Tibial nerve (tissue), 4 donors: Measurements from ENCODE around the gene TWF1. TPM values are rescaled to one million over a fixed set of nuclear protein-coding genes. Genes with fewer than 3 reads are reported as not detected.

Experiments
- DNase-seq, 2 donors: peaks; one replicate each; pipeline ENCODE4 v3.0.0-alpha.2; 2019; ENCODE audit warnings: low spot score in 2 of 2
- H3K27ac ChIP-seq, 4 donors: fragments of 200-600 bp; sonication (generic) in 3 of 4; one replicate each; pipeline ENCODE4 v1.5.1; 2017 to 2019; ENCODE audit warnings: mild to moderate bottlenecking in 1 of 4
- H3K27me3 ChIP-seq, 2 donors: fragments of 200-600 bp; sonication (generic) in 1 of 2; one replicate each; pipeline versions ENCODE4 v1.5.1 to v1.6.0; 2017 to 2019
- H3K36me3 ChIP-seq, 3 donors: fragments of 200-600 bp; sonication (generic); one replicate each; pipeline ENCODE4 v1.5.1; 2018 to 2019
- H3K4me1 ChIP-seq, 4 donors: fragments of 200-600 bp; sonication (generic) in 3 of 4; one replicate each; pipeline ENCODE4 v1.5.1; 2017 to 2019
- H3K4me3 ChIP-seq, 4 donors: fragments of 200-600 bp; sonication (generic) in 3 of 4; one replicate each; pipeline ENCODE4 v1.5.1; 2017 to 2019; ENCODE audit warnings: mild to moderate bottlenecking in 1 of 4, moderate library complexity in 1 of 4
- H3K9me3 ChIP-seq, 4 donors: fragments of 200-600 bp; sonication (generic) in 3 of 4; one replicate each; pipeline ENCODE4 v1.5.1; 2017 to 2019
- CTCF ChIP-seq, 5 experiments: fragments of 200-600 bp in 3 of 5; fragments of 450-650 bp in 2 of 5; sonication (generic) in 3 of 5; IDR thresholded peaks; one replicate each; pipeline ENCODE4 v1.5.1; 2016 to 2019; ENCODE audit warnings: antibody characterized with exemption in 5 of 5, mild to moderate bottlenecking in 3 of 5, moderate library complexity in 2 of 5
- EP300 ChIP-seq, 2 donors: sonication (generic); formaldehyde crosslinking; IDR thresholded peaks; one replicate each; pipeline ENCODE4 v1.6.1; 2017; ENCODE audit warnings: antibody characterized with exemption in 2 of 2, mild to moderate bottlenecking in 1 of 2
- POLR2A ChIP-seq, 2 donors: fragments of 450-650 bp; IDR thresholded peaks; one replicate each; pipeline ENCODE4 v1.6.1; 2017; ENCODE audit warnings: antibody characterized with exemption in 2 of 2, mild to moderate bottlenecking in 2 of 2, moderate library complexity in 2 of 2
- WGBS, 2 donors: methylation state at CpG; one replicate each; pipeline ENCODE4 v1.1.5; 2018; 5-methylcytosine and 5-hydroxymethylcytosine counted together
- total RNA-seq, 4 donors: library from RNA; depleted of rRNA; stranded (reverse); fragments of >200 nt; gene quantifications; one replicate each; pipeline ENCODE4 v1.1.0, GENCODE V29; 2016

The TWF1 gene
- total RNA-seq, 4 donors from 2014 or later, result 65.1 to 82.2 (median 71.0) TPM

GRCh38 chr12:43835264-43835655 is 29.1 kb upstream of the TWF1 start:
- no peaks in the 10 kb centered on the region for H3K9me3 ChIP-seq
- TF ChIP-seq POLR2A (IDR thresholded peaks at IDR 0.05) (no peak), EP300 (IDR thresholded peaks at IDR 0.05) (no peak), CTCF (IDR thresholded peaks at IDR 0.05) (no peak)
- peak overlapping the region; percentile 51 to 78 (median 69) for H3K4me3 ChIP-seq
- no peaks in the 10 kb centered on the region for H3K27me3 ChIP-seq
- no peak for DNase-seq
- 44 to 46% methylated on average over 6 of the region's 6 CpGs for WGBS, 2 donors
- peak overlapping the region; percentile 92 to 96 (median 94) for H3K27ac ChIP-seq
- H3K36me3 ChIP-seq, result no peaks in the 10 kb centered on the region
- peaks cover 0 to 25% (median 2%) of the 10 kb centered on the region in 4 donors for H3K4me1 ChIP-seq

DNA sequence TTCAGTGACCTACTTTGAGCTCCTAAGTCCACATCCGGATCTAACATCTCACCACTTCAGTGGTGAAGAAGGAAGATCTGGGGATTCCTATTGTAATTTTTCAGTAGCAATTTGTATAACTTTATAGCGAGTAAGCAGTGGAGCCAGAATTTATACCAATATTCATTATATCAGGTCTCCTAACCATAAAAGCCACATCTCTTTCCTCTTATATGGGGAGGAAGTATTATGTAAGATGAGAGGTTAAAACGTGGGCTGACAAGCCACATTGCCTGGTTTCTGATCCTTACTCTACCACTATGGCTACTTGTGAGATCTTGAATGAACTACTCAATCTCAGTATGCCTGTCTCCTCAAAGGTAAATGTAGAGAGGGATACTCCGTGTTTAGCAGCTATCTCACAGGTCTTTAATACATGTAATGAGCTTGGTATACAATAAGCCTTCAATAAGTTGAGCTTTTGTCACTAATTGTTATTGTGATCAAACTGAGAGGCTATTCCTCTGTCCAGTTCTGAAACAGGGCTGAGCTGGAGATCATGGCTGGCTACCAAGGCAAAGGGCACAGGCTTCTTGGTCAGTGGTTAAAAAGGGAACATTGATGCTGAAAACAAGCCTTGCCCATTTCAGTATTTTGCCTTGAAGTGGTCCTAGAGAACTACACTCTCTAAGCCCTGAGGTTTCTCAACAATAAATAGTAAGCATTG is 26.5 kb upstream of the TWF1 start:
- Histone ChIP-seq H3K36me3 (no peaks in the 10 kb centered on the region), H3K27me3 (no peaks in the 10 kb centered on the region), H3K4me3 (no peak overlapping the region), H3K9me3 (no peaks in the 10 kb centered on the region), H3K4me1 (peaks cover 0 to 24% (median 6%) of the 10 kb centered on the region in 4 donors), H3K27ac (no peak overlapping the region)
- WGBS, 2 donors, result 76 to 77% methylated on average over 4 of the region's 4 CpGs
- DNase-seq, result no peak
- TF ChIP-seq CTCF (IDR thresholded peaks at IDR 0.05) (no peak), EP300 (IDR thresholded peaks at IDR 0.05) (no peak), POLR2A (IDR thresholded peaks at IDR 0.05) (no peak)

- Histone ChIP-seq H3K9me3 (no peaks in the 10 kb centered on the region), H3K27ac (no peak overlapping the region), H3K27me3 (no peaks in the 10 kb centered on the region), H3K36me3 (no peaks in the 10 kb centered on the region), H3K4me3 (no peak overlapping the region), H3K4me1 (peaks cover 0 to 6% (median 2%) of the 10 kb centered on the region in 4 donors)
- TF ChIP-seq POLR2A (IDR thresholded peaks at IDR 0.05), result no peak
- no peak for TF ChIP-seq CTCF (IDR thresholded peaks at IDR 0.05)
- no peak for TF ChIP-seq EP300 (IDR thresholded peaks at IDR 0.05)
- WGBS, 2 donors, result 83 to 91% methylated on average over 1 of the region's 1 CpG
- no peak for DNase-seq
Measured at GRCh38 chr12:43827093-43827492, 21.0 kb upstream of the TWF1 start.

DNA sequence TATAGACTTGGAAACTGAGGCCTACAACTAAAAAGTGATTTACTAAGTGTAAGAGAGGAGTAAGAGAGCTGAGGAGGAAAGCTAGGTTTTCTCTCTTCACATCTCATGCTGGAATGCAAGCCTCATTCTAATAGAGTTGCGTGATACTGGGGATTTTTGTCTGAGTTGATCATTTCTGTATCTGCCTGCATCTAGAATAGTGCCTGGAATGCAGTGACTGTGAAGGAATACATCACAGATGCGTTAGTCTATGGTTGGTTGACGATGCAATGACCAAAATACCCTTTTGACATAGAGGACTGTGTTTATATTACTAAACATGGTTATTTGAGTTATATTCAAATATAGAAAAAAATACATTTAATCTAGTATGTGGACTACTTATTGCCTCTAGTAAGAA is 20.6 kb upstream of the TWF1 start:
- Histone ChIP-seq H3K36me3 (no peaks in the 10 kb centered on the region), H3K27ac (no peak overlapping the region), H3K27me3 (no peaks in the 10 kb centered on the region), H3K4me1 (peaks cover 0 to 6% (median 2%) of the 10 kb centered on the region in 4 donors), H3K4me3 (no peak overlapping the region), H3K9me3 (no peaks in the 10 kb centered on the region)
- 76 to 90% methylated on average over 3 of the region's 3 CpGs for WGBS, 2 donors
- no peak for DNase-seq
- no peak for TF ChIP-seq POLR2A (IDR thresholded peaks at IDR 0.05)
- TF ChIP-seq EP300 (IDR thresholded peaks at IDR 0.05), result no peak
- TF ChIP-seq CTCF (IDR thresholded peaks at IDR 0.05), result no peak

GRCh38 chr12:43824207-43824775 is 18.2 kb upstream of the TWF1 start:
- Histone ChIP-seq H3K27me3 (no peaks in the 10 kb centered on the region), H3K27ac (no peak overlapping the region), H3K4me3 (no peak overlapping the region), H3K9me3 (no peaks in the 10 kb centered on the region), H3K36me3 (no peaks in the 10 kb centered on the region), H3K4me1 (peaks cover 0 to 1% (median under 1%) of the 10 kb centered on the region in 4 donors)
- WGBS, 2 donors, result 92 to 94% methylated on average over 8 of the region's 8 CpGs
- DNase-seq, result no peak
- no peak for TF ChIP-seq CTCF (IDR thresholded peaks at IDR 0.05)
- no peak for TF ChIP-seq POLR2A (IDR thresholded peaks at IDR 0.05)
